GM23338 (cell line): ENCODE measurements around the gene CX3CR1.

Experiments used
- EZH2 ChIP-seq: fragments of 200-600 bp; sonication (generic); IDR thresholded peaks from one replicate; pipeline ENCODE4 v1.8.0; 2017; ENCODE audit warnings: antibody characterized with exemption, mild to moderate bottlenecking, low read depth; ENCODE audit not compliant: unreplicated experiment
- EZH2phosphoT487 ChIP-seq: fragments of 200-600 bp; sonication (generic); IDR thresholded peaks from one replicate; pipeline ENCODE4 v1.8.1; 2018; ENCODE audit warnings: antibody characterized with exemption; ENCODE audit not compliant: unreplicated experiment
- NANOG ChIP-seq: IDR thresholded peaks from 2 replicates; pipeline ENCODE4 v1.6.1; 2016; ENCODE audit warnings: antibody characterized with exemption, borderline replicate concordance
- POLR2AphosphoS5 ChIP-seq: IDR thresholded peaks from 2 replicates; pipeline ENCODE4 v1.6.1; 2016; ENCODE audit warnings: antibody characterized with exemption, low read depth
- STAT1 ChIP-seq: IDR thresholded peaks from one replicate; pipeline ENCODE4 v1.6.1; 2016; ENCODE audit warnings: antibody characterized with exemption; ENCODE audit not compliant: unreplicated experiment
- ZNF114 ChIP-seq: fragments of 250-450 bp; sonication (Bioruptor Pico); IDR thresholded peaks from 2 replicates; pipeline ENCODE4 v1.5.0; 2020; ENCODE audit warnings: mild to moderate bottlenecking, moderate library complexity
- ZNF331 ChIP-seq: fragments of 250-450 bp; sonication (Bioruptor Pico); IDR thresholded peaks from 2 replicates; pipeline ENCODE4 v1.5.0; 2020; ENCODE audit warnings: low read depth, mild to moderate bottlenecking, moderate library complexity
- TF ChIP-seq, protein P1 (sequence below), 2 experiments: fragments of 200-600 bp in 1 of 2; sonication (generic) in 1 of 2; conservative IDR thresholded peaks; 2 replicates each; pipeline versions ENCODE4 v1.5.1 to v1.6.1; 2016 to 2017; ENCODE audit warnings: antibody characterized with exemption in 2 of 2, low read depth in 2 of 2, mild to moderate bottlenecking in 2 of 2, moderate library complexity in 1 of 2

- TF ChIP-seq, protein P1, sequence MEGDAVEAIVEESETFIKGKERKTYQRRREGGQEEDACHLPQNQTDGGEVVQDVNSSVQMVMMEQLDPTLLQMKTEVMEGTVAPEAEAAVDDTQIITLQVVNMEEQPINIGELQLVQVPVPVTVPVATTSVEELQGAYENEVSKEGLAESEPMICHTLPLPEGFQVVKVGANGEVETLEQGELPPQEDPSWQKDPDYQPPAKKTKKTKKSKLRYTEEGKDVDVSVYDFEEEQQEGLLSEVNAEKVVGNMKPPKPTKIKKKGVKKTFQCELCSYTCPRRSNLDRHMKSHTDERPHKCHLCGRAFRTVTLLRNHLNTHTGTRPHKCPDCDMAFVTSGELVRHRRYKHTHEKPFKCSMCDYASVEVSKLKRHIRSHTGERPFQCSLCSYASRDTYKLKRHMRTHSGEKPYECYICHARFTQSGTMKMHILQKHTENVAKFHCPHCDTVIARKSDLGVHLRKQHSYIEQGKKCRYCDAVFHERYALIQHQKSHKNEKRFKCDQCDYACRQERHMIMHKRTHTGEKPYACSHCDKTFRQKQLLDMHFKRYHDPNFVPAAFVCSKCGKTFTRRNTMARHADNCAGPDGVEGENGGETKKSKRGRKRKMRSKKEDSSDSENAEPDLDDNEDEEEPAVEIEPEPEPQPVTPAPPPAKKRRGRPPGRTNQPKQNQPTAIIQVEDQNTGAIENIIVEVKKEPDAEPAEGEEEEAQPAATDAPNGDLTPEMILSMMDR (conservative IDR thresholded peaks at IDR 0.05; ENCODE audit: low read depth in 2 of 2) = peak; percentile 40
- TF ChIP-seq STAT1 = no peak
- TF ChIP-seq POLR2AphosphoS5 = no peak
- no peak for TF ChIP-seq NANOG
- no peak for TF ChIP-seq ZNF331 (CRISPR knock-in tag)
- TF ChIP-seq EZH2 = no peak
- no peak for TF ChIP-seq EZH2phosphoT487
- no peak for TF ChIP-seq ZNF114 (CRISPR knock-in tag)
These were observed 6.7 kb downstream of the CX3CR1 start for GRCh38 chr3:39273119-39273518.
